OCI-LY3 (cell line): ENCODE measurements around the gene NEMP1.

Experiments used
- CTCF ChIP-seq: fragments of 200-600, 300-600 bp; sonication (generic); IDR thresholded peaks from 2 replicates; pipeline ENCODE4 v1.5.1; 2014; ENCODE audit warnings: antibody characterized with exemption, low read length, low read depth
- EZH2phosphoT487 ChIP-seq: fragments of 200-600 bp; shearing (Covaris generic); IDR thresholded peaks from 2 replicates; pipeline ENCODE4 v1.6.1; 2018; ENCODE audit warnings: antibody characterized with exemption, mixed run types, low read depth

GRCh38 chr12:57027805-57028153, 50.8 kb downstream of the NEMP1 start:
- TF ChIP-seq CTCF (no peak), EZH2phosphoT487 (no peak)
